Activated T-cell treated with anti-CD3 and anti-CD28 coated beads for 1 hour (primary cell): Measurements from ENCODE around the gene KCNK7.
A peak's percentile ranks its signal among the peaks of the same experiment; 100 is the strongest.

Experiments used
- DNase-seq: peaks from one replicate; pipeline ENCODE4 v3.0.0-alpha.2; 2020; ENCODE audit warnings: low read depth

Gene KCNK7

DNA sequence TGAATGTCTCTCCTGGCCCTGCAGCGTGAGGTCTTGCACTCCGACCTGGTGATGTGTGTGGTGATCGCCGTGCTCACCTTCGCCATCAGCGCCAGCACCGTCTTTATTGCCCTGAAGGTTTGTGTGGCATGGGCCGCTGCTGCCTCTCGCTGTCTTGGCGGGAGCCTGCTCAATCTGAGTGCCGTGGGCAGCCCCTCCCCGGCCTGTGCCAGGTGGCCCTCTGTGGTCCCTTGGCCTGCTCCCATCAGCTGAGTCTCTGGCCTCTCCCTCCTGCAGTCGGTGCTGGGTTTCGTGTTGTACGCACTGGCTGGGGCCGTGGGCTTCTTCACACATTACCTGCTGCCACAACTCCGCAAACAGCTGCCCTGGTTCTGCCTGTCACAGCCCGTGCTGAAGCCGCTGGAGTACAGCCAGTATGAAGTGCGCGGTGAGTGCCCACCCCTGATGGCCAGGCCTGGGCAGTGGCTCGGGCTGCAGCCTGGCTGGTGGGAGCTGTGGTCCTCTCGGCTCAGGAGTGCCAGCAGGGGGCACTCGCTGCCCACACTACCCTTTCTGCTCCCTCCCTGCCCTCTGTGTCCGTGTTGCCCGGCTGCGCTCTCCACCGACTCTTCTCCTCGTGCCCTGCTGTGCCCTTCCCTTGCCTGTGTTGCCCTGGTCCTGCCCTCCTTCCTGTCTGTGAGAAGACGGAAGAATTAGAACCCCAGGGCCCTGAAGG lies 30.2 kb upstream of the KCNK7 start:
- peak; percentile 41 for DNase-seq

GRCh38 chr11:65624931-65625627 lies 29.5 kb upstream of the KCNK7 start:
- DNase-seq: no peak

DNA sequence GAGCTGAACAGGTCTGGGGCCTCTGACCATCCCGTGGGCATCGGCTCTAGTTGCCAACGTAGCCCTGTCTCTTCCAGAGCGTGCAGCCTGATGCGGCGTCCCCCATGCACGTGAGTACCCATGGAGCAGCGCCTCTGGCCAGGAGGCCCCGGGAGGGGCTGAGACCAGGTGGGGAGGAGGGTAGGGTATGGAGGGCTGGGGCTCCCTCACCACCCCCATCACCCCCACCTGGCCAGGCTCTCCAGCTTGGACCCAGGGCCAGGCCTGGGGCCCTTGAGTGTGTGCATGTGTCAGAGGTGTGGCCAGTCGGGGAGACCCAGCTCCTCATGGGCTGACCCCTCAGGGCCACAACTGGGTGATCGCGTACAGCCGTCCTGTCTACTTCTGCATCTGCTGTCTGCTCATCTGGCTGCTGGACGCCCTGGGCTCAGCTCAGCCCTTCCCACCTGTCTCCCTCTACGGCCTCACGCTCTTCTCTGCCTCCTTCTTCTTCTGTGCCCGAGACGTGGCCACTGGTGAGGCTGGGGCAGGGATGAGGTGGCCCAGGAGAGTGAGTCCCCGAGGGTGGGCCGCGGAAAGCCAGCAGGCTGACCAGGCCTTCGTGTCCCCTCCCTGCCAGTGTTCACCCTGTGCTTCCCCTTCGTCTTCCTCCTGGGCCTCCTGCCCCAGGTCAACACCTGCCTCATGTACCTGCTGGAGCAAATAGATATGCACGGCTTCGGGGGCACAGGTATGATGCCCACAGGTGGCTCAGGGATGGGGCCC lies 28.4 kb upstream of the KCNK7 start:
- no peak for DNase-seq

DNA sequence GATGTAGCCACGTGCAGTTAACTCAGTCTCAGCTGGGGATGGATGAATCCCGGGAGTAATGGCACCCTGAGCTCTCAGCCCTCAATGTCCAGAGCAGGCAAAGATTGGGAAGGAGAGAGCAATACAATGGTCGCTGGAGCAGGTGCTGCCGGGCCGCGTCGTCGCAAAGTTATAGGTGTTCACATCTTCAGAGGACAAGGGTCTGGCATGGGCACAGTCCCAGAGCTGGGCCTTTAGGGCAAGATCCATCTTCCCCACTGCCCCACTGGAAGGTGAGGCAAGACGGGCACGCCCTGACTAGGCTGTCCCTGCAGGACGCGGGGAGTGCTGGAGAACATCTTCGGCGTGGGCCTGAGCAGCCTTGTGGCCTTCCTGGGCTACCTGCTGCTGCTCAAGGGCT lies 27.6 kb upstream of the KCNK7 start:
- DNase-seq: no peak

DNA sequence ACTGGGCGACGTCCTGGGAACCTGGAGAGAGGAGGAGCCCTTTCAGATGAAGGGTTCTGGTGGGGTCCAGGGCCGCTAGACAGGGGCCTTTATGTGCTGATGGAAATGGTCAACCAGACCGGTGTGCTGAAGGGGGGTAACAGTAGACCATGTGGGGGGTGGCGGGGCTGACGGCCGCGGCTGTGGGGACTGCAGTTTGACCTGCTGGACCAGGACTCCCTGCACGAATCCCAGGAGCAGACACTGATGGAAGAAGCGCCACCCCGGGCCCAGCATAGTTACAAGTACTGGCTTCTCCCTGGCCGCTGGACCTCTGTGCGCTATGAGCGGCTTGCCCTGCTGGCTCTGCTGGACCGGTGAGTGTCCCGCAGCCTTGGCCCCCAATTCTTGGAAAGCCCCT lies 26.4 kb upstream of the KCNK7 start:
- no peak for DNase-seq

GRCh38 chr11:65621460-65621859 lies 25.9 kb upstream of the KCNK7 start:
- DNase-seq: no peak

GRCh38 chr11:65620666-65621065 lies 25.1 kb upstream of the KCNK7 start:
- no peak for DNase-seq

GRCh38 chr11:65619281-65619928 lies 23.8 kb upstream of the KCNK7 start:
- no peak for DNase-seq

GRCh38 chr11:65618763-65619162 lies 23.2 kb upstream of the KCNK7 start:
- no peak for DNase-seq

GRCh38 chr11:65617990-65618751 lies 22.6 kb upstream of the KCNK7 start:
- DNase-seq: no peak

DNA sequence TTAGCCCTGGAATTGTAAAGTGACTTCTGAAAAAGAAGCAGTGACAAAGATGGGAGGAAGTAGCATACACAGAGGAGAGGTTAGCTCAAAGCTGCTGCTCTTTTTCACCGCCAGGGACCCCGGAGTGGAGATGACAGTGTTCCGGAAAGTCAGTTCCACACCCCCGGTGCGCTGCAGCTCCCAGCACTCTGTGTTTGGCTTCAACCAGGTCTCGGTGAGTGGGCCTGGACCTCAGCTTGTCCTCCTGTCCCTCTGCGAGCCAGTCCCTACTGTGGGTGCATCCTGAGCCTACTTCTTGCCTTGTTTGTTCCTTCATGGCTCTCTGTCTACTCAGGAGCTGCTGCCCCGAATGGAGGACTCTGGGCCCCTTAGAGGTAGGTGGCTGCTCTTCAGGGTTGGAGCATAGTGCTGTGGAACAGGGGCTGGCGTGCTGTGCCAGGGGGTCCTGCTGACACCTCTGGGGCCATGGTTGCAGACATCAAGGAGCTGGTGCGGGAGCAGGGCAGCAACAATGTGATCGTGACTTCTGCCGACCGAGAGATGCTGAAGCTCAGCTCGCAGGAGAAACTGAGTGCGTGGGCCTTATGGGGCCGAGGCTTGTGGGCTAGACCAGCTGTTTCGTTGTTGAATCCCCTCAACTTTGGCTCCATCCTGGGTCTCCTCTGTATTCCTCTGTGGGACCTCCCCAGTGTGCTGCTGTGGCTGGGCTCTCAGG lies 21.7 kb upstream of the KCNK7 start:
- DNase-seq: no peak

GRCh38 chr11:65616575-65617001 lies 21.0 kb upstream of the KCNK7 start:
- DNase-seq: no peak

GRCh38 chr11:65615950-65616574 lies 20.5 kb upstream of the KCNK7 start:
- DNase-seq: no peak

DNA sequence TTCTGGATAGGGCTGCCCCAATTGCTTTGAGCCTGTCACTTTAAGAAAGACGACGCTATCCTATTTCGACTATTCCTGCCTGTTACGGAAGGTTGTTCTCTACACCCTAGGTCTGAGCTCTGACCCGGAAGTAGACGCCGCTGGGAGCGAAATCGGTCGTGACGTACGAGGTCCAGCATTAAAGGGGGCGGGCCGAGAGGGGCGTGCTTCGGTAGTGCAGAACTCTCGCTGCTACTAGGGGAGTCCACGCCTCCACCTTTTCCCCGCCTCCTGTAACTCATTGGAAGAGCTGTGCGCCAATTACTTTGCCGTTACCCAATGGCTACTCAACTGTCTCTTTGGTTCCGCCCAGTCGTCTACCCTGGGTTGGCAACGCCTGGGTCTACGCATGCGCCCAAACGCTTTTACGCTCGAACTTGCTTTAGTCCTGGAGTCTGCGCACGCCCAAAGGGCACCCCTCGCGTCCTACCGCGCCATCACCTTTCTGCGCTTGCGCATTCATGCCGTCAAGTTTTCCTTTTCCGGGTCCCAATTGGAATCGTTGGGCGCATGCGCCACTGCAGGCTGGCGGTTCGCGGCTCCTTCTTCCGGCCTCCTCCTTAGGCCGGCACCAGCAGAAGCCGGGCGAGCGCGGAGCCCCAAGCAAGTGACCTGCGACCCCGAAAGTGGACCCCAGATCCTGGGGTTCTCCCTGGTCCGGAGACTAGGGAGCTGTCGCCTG lies 19.8 kb upstream of the KCNK7 start, which contains the start of gene PCNX3:
PCNX3 (plus strand) TSS at position 548 of the 721 bp plus-strand sequence. CDS start 536 bp downstream, outside the sequence.
- peak; percentile 100 for DNase-seq

GRCh38 chr11:65613091-65613928 lies 17.7 kb upstream of the KCNK7 start:
- no peak for DNase-seq

DNA sequence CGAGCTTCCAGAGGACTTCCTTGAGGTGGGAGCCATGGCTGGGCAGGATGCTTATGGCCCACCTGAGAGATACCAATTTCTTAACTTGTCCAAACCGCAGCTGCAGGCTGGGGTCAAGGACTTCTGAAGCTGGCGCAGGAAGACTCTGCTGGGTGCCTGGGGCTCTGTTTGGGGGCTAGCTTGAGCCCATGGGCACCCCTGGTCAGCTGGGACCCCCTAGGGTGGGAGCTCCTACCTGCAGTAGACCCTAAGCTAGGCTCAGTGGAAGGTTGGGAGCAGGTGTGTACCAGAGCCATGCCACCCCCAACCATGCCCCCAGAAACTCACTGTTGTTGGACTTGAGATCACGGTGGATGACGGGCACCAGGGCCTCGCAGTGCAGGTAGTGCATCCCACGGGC lies 17.1 kb upstream of the KCNK7 start:
- no peak for DNase-seq

- no peak for DNase-seq
Observed at GRCh38 chr11:65611758-65612603, 16.4 kb upstream of the KCNK7 start.
